WTC11 (cell line): ENCODE measurements around the gene MKNK2. TPM values are rescaled to one million over a fixed set of nuclear protein-coding genes. Genes with fewer than 3 reads are reported as not detected.
A peak's percentile ranks its signal among the peaks of the same experiment; 100 is the strongest.

Source experiments
- ATAC-seq: fragments of 200-7000 bp; cut with Tn5 transposase; 2 replicates; pipeline ENCODE4 v1.10.0; 2021; ENCODE audit warnings: mild to moderate bottlenecking, moderate library complexity
- CTCF ChIA-PET: fragments of 300-600 bp; sonication (Branson Sonifier 250); formaldehyde crosslinking; loops from one replicate; lab custom pipeline; 2021; ENCODE audit warnings: antibody characterized with exemption; lab: Charles Lee
- POLR2A ChIA-PET: fragments of 350-600 bp; sonication (Branson Sonifier 250); formaldehyde crosslinking; loops from one replicate; lab custom pipeline; 2021; ENCODE audit warnings: antibody characterized with exemption; lab: Charles Lee
- DNase-seq: peaks from one replicate; pipeline ENCODE4 v3.0.0; 2021; ENCODE audit warnings: low spot score
- H3K27ac Mint-ChIP-seq: 2 replicates; pipeline ENCODE4 v1.8.0; 2021; ENCODE audit warnings: mixed read lengths
- H3K27me3 Mint-ChIP-seq: 2 replicates; pipeline ENCODE4 v1.8.0; 2021; ENCODE audit warnings: low read depth, mild to moderate bottlenecking, moderate library complexity, mixed read lengths
- H3K36me3 Mint-ChIP-seq: 2 replicates; pipeline ENCODE4 v1.8.0; 2021; ENCODE audit warnings: mixed read lengths
- H3K4me1 Mint-ChIP-seq: 2 replicates; pipeline ENCODE4 v1.8.0; 2022; ENCODE audit warnings: mixed read lengths
- H3K4me3 Mint-ChIP-seq: 2 replicates; pipeline ENCODE4 v1.8.0; 2021; ENCODE audit warnings: mild to moderate bottlenecking, moderate library complexity, mixed read lengths
- H3K9me3 Mint-ChIP-seq: 2 replicates; pipeline ENCODE4 v1.8.0; 2021; ENCODE audit warnings: mixed read lengths
- CREB1 ChIP-seq: sonication (generic); formaldehyde crosslinking; IDR thresholded peaks from 2 replicates; pipeline ENCODE4 v1.8.0; 2023; ENCODE audit warnings: mild to moderate bottlenecking, missing genetic modification reagents
- ELF4 ChIP-seq: sonication (generic); formaldehyde crosslinking; IDR thresholded peaks from 2 replicates; pipeline ENCODE4 v1.8.1; 2022; ENCODE audit warnings: low read depth, mild to moderate bottlenecking, moderate library complexity, missing genetic modification reagents
- EMX1 ChIP-seq: fragments of 250-450 bp; sonication (Bioruptor Pico); IDR thresholded peaks from 2 replicates; pipeline ENCODE4 v1.8.0; 2021; ENCODE audit warnings: mild to moderate bottlenecking
- FOXJ3 ChIP-seq: sonication (generic); formaldehyde crosslinking; IDR thresholded peaks from 2 replicates; pipeline ENCODE4 v1.9.0; 2021; ENCODE audit warnings: missing genetic modification reagents, mild to moderate bottlenecking, borderline replicate concordance
- FOXK1 ChIP-seq: sonication (generic); formaldehyde crosslinking; IDR thresholded peaks from 2 replicates; pipeline ENCODE4 v1.8.0; 2022; ENCODE audit warnings: mild to moderate bottlenecking, moderate library complexity, missing genetic modification reagents
- KAT7 ChIP-seq: sonication (generic); formaldehyde crosslinking; IDR thresholded peaks from 2 replicates; pipeline ENCODE4 v1.8.1; 2023; ENCODE audit warnings: missing genetic modification reagents, mild to moderate bottlenecking, borderline replicate concordance
- MXD4 ChIP-seq: fragments of 250-450 bp; sonication (Bioruptor Pico); IDR thresholded peaks from 2 replicates; pipeline ENCODE4 v1.8.0; 2021; ENCODE audit warnings: mild to moderate bottlenecking, moderate library complexity, borderline replicate concordance
- MYBL2 ChIP-seq: sonication (generic); formaldehyde crosslinking; IDR thresholded peaks from 2 replicates; pipeline ENCODE4 v1.8.1; 2023; ENCODE audit warnings: mild to moderate bottlenecking, moderate library complexity, missing genetic modification reagents
- NFYB ChIP-seq: sonication (generic); formaldehyde crosslinking; conservative IDR thresholded peaks from 2 replicates; pipeline ENCODE4 v1.8.0; 2022; ENCODE audit warnings: low read depth, missing genetic modification reagents
- RELA ChIP-seq: sonication (generic); formaldehyde crosslinking; IDR thresholded peaks from 2 replicates; pipeline ENCODE4 v1.8.1; 2022; ENCODE audit warnings: missing genetic modification reagents, mild to moderate bottlenecking, borderline replicate concordance
- RORB ChIP-seq: fragments of 250-450 bp; sonication (Bioruptor Pico); IDR thresholded peaks from 2 replicates; pipeline ENCODE4 v1.9.0; 2021; ENCODE audit warnings: mild to moderate bottlenecking
- SP1 ChIP-seq: sonication (generic); formaldehyde crosslinking; conservative IDR thresholded peaks from 2 replicates; pipeline ENCODE4 v1.8.1; 2022; ENCODE audit warnings: missing genetic modification reagents
- TP53 ChIP-seq: sonication (generic); formaldehyde crosslinking; IDR thresholded peaks from 2 replicates; pipeline ENCODE4 v1.8.1; 2023; ENCODE audit warnings: mild to moderate bottlenecking, missing genetic modification reagents
- ZNF232 ChIP-seq: sonication (generic); formaldehyde crosslinking; IDR thresholded peaks from 2 replicates; pipeline ENCODE4 v1.8.0; 2022; ENCODE audit warnings: mild to moderate bottlenecking, missing genetic modification reagents
- ZNF317 ChIP-seq: sonication (generic); formaldehyde crosslinking; IDR thresholded peaks from 2 replicates; pipeline ENCODE4 v1.8.1; 2023; ENCODE audit warnings: low read depth, mild to moderate bottlenecking, moderate library complexity, missing genetic modification reagents, borderline replicate concordance
- ZNF416 ChIP-seq: fragments of 250-450 bp; sonication (Bioruptor Pico); IDR thresholded peaks from 2 replicates; pipeline ENCODE4 v1.9.0; 2021; ENCODE audit warnings: mild to moderate bottlenecking, inconsistent platforms
- ZNF423 ChIP-seq: fragments of 250-450 bp; sonication (Bioruptor Pico); IDR thresholded peaks from 2 replicates; pipeline ENCODE4 v2.1.2; 2022; ENCODE audit warnings: mild to moderate bottlenecking, moderate library complexity
- total RNA-seq: library from RNA; stranded (reverse); gene quantifications from 3 replicates; pipeline ENCODE4 v1.2.3, GENCODE V29; 2021
- TF ChIP-seq, protein P1 (sequence below): sonication (generic); formaldehyde crosslinking; IDR thresholded peaks from 2 replicates; pipeline ENCODE4 v1.8.1; 2023; ENCODE audit warnings: mild to moderate bottlenecking, missing genetic modification reagents, moderate library complexity
- TF ChIP-seq, protein P2 (sequence below): sonication (generic); formaldehyde crosslinking; conservative IDR thresholded peaks from 2 replicates; pipeline ENCODE4 v1.8.1; 2022; ENCODE audit warnings: mild to moderate bottlenecking, missing genetic modification reagents
- TF ChIP-seq, protein P3 (sequence below): sonication (generic); formaldehyde crosslinking; IDR thresholded peaks from 2 replicates; pipeline ENCODE4 v1.8.1; 2022; ENCODE audit warnings: missing genetic modification reagents, borderline replicate concordance
- TF ChIP-seq, protein P4 (sequence below): sonication (generic); formaldehyde crosslinking; IDR thresholded peaks from 2 replicates; pipeline ENCODE4 v1.8.0; 2023; ENCODE audit warnings: missing genetic modification reagents, mild to moderate bottlenecking, borderline replicate concordance
- TF ChIP-seq, protein P5 (sequence below): sonication (generic); formaldehyde crosslinking; IDR thresholded peaks from 2 replicates; pipeline ENCODE4 v1.8.1; 2022; ENCODE audit warnings: low read depth, missing genetic modification reagents, borderline replicate concordance

The MKNK2 gene
- total RNA-seq, 1 experiment from 2014 or later, result 165 TPM

DNA sequence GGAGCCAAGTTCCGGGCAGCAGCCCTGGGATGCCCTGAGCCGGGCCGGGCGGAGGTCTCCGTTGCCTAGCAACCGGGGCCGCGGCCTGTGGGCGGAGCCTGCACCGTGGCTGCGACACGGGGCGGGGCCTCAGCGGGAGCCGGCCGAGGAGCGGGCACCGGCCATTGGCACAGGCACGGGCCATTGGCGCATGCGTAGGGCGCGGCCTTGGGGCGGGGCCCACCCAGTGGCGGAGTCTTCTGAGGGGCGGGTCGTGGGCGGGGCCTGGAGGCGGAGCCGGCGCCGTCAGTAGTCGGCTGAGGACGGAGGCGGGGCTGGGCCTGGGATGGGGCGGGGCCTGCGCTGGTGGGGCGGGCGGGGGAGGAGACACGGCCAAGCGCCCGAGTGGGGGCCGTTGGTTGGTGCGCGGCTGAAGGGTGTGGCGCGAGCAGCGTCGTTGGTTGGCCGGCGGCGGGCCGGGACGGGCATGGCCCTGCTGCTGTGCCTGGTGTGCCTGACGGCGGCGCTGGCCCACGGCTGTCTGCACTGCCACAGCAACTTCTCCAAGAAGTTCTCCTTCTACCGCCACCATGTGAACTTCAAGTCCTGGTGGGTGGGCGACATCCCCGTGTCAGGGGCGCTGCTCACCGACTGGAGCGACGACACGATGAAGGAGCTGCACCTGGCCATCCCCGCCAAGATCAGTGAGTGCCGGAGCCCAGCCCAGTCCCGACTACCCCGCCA, 45.6 kb upstream of the MKNK2 start, which contains the start of gene IZUMO4:
TSS of gene IZUMO4 (plus strand) at position 436 of the 723 bp plus-strand sequence. CDS start at position 467, 31 bp downstream.
- H3K4me3 Mint-ChIP-seq, result peak within 1 kb of the TSS; percentile 80
- no peaks in the 10 kb centered on the region for H3K9me3 Mint-ChIP-seq
- ATAC-seq, result peak; percentile 87
- H3K27me3 Mint-ChIP-seq, result no peaks in the 10 kb centered on the region
- TF ChIP-seq, protein P1, sequence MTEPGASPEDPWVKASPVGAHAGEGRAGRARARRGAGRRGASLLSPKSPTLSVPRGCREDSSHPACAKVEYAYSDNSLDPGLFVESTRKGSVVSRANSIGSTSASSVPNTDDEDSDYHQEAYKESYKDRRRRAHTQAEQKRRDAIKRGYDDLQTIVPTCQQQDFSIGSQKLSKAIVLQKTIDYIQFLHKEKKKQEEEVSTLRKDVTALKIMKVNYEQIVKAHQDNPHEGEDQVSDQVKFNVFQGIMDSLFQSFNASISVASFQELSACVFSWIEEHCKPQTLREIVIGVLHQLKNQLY (CRISPR knock-in tag), result no peak
- TF ChIP-seq CREB1, result no peak
- no peak for TF ChIP-seq EMX1 (CRISPR knock-in tag)
- TF ChIP-seq FOXK1, result no peak
- TF ChIP-seq KAT7 (CRISPR knock-in tag), result no peak
- TF ChIP-seq, protein P2, sequence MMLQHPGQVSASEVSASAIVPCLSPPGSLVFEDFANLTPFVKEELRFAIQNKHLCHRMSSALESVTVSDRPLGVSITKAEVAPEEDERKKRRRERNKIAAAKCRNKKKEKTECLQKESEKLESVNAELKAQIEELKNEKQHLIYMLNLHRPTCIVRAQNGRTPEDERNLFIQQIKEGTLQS (CRISPR knock-in tag), result no peak
- TF ChIP-seq ZNF416 (CRISPR knock-in tag), result no peak
- no peak for TF ChIP-seq MYBL2 (CRISPR knock-in tag)
- no peak for TF ChIP-seq ZNF317 (CRISPR knock-in tag)
- TF ChIP-seq, protein P3, sequence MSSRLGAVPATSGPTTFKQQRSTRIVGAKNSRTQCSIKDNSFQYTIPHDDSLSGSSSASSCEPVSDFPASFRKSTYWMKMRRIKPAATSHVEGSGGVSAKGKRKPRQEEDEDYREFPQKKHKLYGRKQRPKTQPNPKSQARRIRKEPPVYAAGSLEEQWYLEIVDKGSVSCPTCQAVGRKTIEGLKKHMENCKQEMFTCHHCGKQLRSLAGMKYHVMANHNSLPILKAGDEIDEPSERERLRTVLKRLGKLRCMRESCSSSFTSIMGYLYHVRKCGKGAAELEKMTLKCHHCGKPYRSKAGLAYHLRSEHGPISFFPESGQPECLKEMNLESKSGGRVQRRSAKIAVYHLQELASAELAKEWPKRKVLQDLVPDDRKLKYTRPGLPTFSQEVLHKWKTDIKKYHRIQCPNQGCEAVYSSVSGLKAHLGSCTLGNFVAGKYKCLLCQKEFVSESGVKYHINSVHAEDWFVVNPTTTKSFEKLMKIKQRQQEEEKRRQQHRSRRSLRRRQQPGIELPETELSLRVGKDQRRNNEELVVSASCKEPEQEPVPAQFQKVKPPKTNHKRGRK, result no peak
- TF ChIP-seq ZNF423 (CRISPR knock-in tag), result no peak
- TF ChIP-seq ZNF232 (CRISPR knock-in tag), result no peak
- TF ChIP-seq RELA (CRISPR knock-in tag), result 0 out of 2 replicates have a peak, but pooled peaks have one; percentile 10
- TF ChIP-seq ELF4 (CRISPR knock-in tag), result no peak
- no peak for TF ChIP-seq TP53 (CRISPR knock-in tag)
- TF ChIP-seq, protein P4, sequence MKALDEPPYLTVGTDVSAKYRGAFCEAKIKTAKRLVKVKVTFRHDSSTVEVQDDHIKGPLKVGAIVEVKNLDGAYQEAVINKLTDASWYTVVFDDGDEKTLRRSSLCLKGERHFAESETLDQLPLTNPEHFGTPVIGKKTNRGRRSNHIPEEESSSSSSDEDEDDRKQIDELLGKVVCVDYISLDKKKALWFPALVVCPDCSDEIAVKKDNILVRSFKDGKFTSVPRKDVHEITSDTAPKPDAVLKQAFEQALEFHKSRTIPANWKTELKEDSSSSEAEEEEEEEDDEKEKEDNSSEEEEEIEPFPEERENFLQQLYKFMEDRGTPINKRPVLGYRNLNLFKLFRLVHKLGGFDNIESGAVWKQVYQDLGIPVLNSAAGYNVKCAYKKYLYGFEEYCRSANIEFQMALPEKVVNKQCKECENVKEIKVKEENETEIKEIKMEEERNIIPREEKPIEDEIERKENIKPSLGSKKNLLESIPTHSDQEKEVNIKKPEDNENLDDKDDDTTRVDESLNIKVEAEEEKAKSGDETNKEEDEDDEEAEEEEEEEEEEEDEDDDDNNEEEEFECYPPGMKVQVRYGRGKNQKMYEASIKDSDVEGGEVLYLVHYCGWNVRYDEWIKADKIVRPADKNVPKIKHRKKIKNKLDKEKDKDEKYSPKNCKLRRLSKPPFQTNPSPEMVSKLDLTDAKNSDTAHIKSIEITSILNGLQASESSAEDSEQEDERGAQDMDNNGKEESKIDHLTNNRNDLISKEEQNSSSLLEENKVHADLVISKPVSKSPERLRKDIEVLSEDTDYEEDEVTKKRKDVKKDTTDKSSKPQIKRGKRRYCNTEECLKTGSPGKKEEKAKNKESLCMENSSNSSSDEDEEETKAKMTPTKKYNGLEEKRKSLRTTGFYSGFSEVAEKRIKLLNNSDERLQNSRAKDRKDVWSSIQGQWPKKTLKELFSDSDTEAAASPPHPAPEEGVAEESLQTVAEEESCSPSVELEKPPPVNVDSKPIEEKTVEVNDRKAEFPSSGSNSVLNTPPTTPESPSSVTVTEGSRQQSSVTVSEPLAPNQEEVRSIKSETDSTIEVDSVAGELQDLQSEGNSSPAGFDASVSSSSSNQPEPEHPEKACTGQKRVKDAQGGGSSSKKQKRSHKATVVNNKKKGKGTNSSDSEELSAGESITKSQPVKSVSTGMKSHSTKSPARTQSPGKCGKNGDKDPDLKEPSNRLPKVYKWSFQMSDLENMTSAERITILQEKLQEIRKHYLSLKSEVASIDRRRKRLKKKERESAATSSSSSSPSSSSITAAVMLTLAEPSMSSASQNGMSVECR (CRISPR knock-in tag), result 0 out of 2 replicates have a peak, but pooled peaks have one; percentile 32
- TF ChIP-seq MXD4 (CRISPR knock-in tag), result no peak
- TF ChIP-seq, protein P5, sequence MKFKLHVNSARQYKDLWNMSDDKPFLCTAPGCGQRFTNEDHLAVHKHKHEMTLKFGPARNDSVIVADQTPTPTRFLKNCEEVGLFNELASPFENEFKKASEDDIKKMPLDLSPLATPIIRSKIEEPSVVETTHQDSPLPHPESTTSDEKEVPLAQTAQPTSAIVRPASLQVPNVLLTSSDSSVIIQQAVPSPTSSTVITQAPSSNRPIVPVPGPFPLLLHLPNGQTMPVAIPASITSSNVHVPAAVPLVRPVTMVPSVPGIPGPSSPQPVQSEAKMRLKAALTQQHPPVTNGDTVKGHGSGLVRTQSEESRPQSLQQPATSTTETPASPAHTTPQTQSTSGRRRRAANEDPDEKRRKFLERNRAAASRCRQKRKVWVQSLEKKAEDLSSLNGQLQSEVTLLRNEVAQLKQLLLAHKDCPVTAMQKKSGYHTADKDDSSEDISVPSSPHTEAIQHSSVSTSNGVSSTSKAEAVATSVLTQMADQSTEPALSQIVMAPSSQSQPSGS, result no peak
- no peak for TF ChIP-seq FOXJ3
- no peak for TF ChIP-seq RORB (CRISPR knock-in tag)
- peak; percentile 48 for TF ChIP-seq NFYB (CRISPR knock-in tag)
- TF ChIP-seq SP1, result peak; percentile 46
- TF ChIP-seq, all 79 proteins: peak for 4
- H3K4me1 Mint-ChIP-seq, result peaks cover 5% of the 10 kb centered on the region; the same call in 1 of the 2 replicates
- peaks cover 8% of the 10 kb centered on the region for H3K36me3 Mint-ChIP-seq
- H3K27ac Mint-ChIP-seq, result no peak within 1 kb of the TSS
- POLR2A ChIA-PET, result interaction anchor here (0.5 to 1.0 kb wide), 2 partner anchors 22 to 62 kb away, joined by 3 read pairs; no protein-coding TSS in a partner anchor
- DNase-seq, result peak; percentile 100
- CTCF ChIA-PET, result interaction anchor here (0.8 to 1.6 kb wide), 8 partner anchors 14 to 118 kb away, joined by 3 to 6 read pairs (median 3); no protein-coding TSS in a partner anchor
